RCC 7860 (cell line): ENCODE measurements around the gene AP1B1.
A peak's percentile ranks its signal among the peaks of the same experiment; 100 is the strongest.
"Not testable (repeated sequence)": the region's sequence is repeated elsewhere in the genome, so short reads cannot be mapped to it uniquely, and the experiment has no call there.

Source experiments
- DNase-seq: peaks from one replicate; pipeline ENCODE4 v3.0.0-alpha.2; 2015; ENCODE audit warnings: low spot score
- FAIRE-seq: peaks from 2 replicates; lab custom pipeline; 2012; peaks lifted over from hg19 to GRCh38; lab: Jason Lieb, UNC

The AP1B1 gene

GRCh38 chr22:29387921-29388758, at the start of gene AP1B1:
Gene AP1B1 (minus strand): TSS chr22:29388570. CDS start chr22:29367243, 21,327 bp downstream.
- FAIRE-seq = no peak
- peak; percentile 82 for DNase-seq

- DNase-seq (no peak), FAIRE-seq (no peak)
Observed at GRCh38 chr22:29435236-29436136, 47.1 kb upstream of the AP1B1 start.

- DNase-seq (no peak), FAIRE-seq (no peak)
Observed at GRCh38 chr22:29434288-29434687, 45.9 kb upstream of the AP1B1 start.

- FAIRE-seq (no peak), DNase-seq (no peak)
Observed at GRCh38 chr22:29433856-29434255, 45.5 kb upstream of the AP1B1 start.

GRCh38 chr22:29431986-29432385, 43.6 kb upstream of the AP1B1 start:
- no peak for DNase-seq
- FAIRE-seq = no peak

GRCh38 chr22:29427176-29427760, 38.9 kb upstream of the AP1B1 start:
- FAIRE-seq = no peak
- no peak for DNase-seq

- no peak for FAIRE-seq
Observed at GRCh38 chr22:29426476-29426875, 38.1 kb upstream of the AP1B1 start.

GRCh38 chr22:29418704-29419103, 30.3 kb upstream of the AP1B1 start:
- FAIRE-seq = not testable (repeated sequence)

More at GRCh38 chr22:29426476-29426875, 38.1 kb upstream of the AP1B1 start:
- DNase-seq = no peak

GRCh38 chr22:29414951-29415591, 26.7 kb upstream of the AP1B1 start:
- DNase-seq = peak; percentile 36
- FAIRE-seq = peak; percentile 54

More at GRCh38 chr22:29418704-29419103, 30.3 kb upstream of the AP1B1 start:
- DNase-seq = not testable (repeated sequence)

GRCh38 chr22:29412772-29413171, 24.4 kb upstream of the AP1B1 start:
- DNase-seq, FAIRE-seq: not testable (repeated sequence)

- not testable (repeated sequence) for FAIRE-seq
Observed at GRCh38 chr22:29411569-29412211, 23.3 kb upstream of the AP1B1 start.

GRCh38 chr22:29408940-29409339, 20.6 kb upstream of the AP1B1 start:
- FAIRE-seq (no peak), DNase-seq (no peak)

More at GRCh38 chr22:29411569-29412211, 23.3 kb upstream of the AP1B1 start:
- DNase-seq = not testable (repeated sequence)

GRCh38 chr22:29401538-29401937, 13.2 kb upstream of the AP1B1 start:
- not testable (repeated sequence) for FAIRE-seq, DNase-seq

GRCh38 chr22:29400576-29400975, 12.2 kb upstream of the AP1B1 start:
- DNase-seq (no peak), FAIRE-seq (no peak)

- FAIRE-seq = no peak
- DNase-seq = no peak
Observed at GRCh38 chr22:29397791-29398190, 9.4 kb upstream of the AP1B1 start.

- no peak for FAIRE-seq
- DNase-seq = no peak
Observed at GRCh38 chr22:29396126-29396525, 7.8 kb upstream of the AP1B1 start.

- DNase-seq (peak; percentile 57), FAIRE-seq (peak; percentile 33)
Observed at GRCh38 chr22:29394931-29395581, 6.7 kb upstream of the AP1B1 start.

- DNase-seq (peak; percentile 52), FAIRE-seq (no peak)
Observed at GRCh38 chr22:29393019-29393608, 4.7 kb upstream of the AP1B1 start.

GRCh38 chr22:29391546-29391945, 3.2 kb upstream of the AP1B1 start:
- no peak for FAIRE-seq
- no peak for DNase-seq
